DND-41 (cell line): ENCODE results near the gene TRIM45.
"Not testable (repeated sequence)": the region's sequence is repeated elsewhere in the genome, so short reads cannot be mapped to it uniquely, and the experiment has no call there.

Experiments
- ATAC-seq: fragments of 200-7000 bp; cut with Tn5 transposase; 3 replicates; pipeline ENCODE4 v1.9.1; 2021; ENCODE audit warnings: low read depth; ENCODE audit not compliant: insufficient read depth
- DNase-seq: peaks from one replicate; pipeline ENCODE4 v3.0.0-alpha.2; 2020
- H2AFZ ChIP-seq: 2 replicates; pipeline ENCODE4 v1.6.0; 2012; ENCODE audit warnings: low read depth, low read length
- H3K27ac ChIP-seq: 2 replicates; pipeline ENCODE4 v1.5.1; 2012; ENCODE audit warnings: low read length, inconsistent platforms
- H3K27me3 ChIP-seq: fragments of 200-600 bp; sonication (generic); 2 replicates; pipeline ENCODE4 v1.6.0; 2012; ENCODE audit warnings: low read length, mild to moderate bottlenecking, inconsistent platforms; ENCODE audit not compliant: insufficient read depth, poor library complexity
- H3K36me3 ChIP-seq: 2 replicates; pipeline ENCODE4 v1.5.1; 2012; ENCODE audit warnings: low read length, inconsistent platforms; ENCODE audit not compliant: insufficient read depth
- H3K4me1 ChIP-seq: 2 replicates; pipeline ENCODE4 v1.5.1; 2012; ENCODE audit warnings: mild to moderate bottlenecking, low read length; ENCODE audit not compliant: insufficient read depth
- H3K4me2 ChIP-seq: 2 replicates; pipeline ENCODE4 v1.6.0; 2012; ENCODE audit warnings: mild to moderate bottlenecking, moderate library complexity, low read length, inconsistent platforms; ENCODE audit not compliant: insufficient read depth
- H3K4me3 ChIP-seq, 2 experiments: fragments of 200-600 bp in 1 of 2; shearing (Covaris generic) in 1 of 2; 2 replicates each; pipeline ENCODE4 v1.5.1; 2012 to 2016; ENCODE audit warnings: inconsistent platforms in 2 of 2, low read length in 2 of 2, mild to moderate bottlenecking in 2 of 2, low read depth in 1 of 2, moderate library complexity in 1 of 2
- H3K79me2 ChIP-seq: 2 replicates; pipeline ENCODE4 v1.6.0; 2012; ENCODE audit warnings: low read length, inconsistent platforms; ENCODE audit not compliant: insufficient read depth
- H3K9ac ChIP-seq: 2 replicates; pipeline ENCODE4 v1.6.0; 2012; ENCODE audit warnings: low read depth, mild to moderate bottlenecking, inconsistent platforms, low read length, moderate library complexity
- H3K9me3 ChIP-seq: 2 replicates; pipeline ENCODE4 v1.5.1; 2012; ENCODE audit warnings: low read length, moderate library complexity, mild to moderate bottlenecking, inconsistent platforms; ENCODE audit not compliant: insufficient read depth, severe bottlenecking
- H4K20me1 ChIP-seq: 2 replicates; pipeline ENCODE4 v1.6.0; 2012; ENCODE audit warnings: low read length; ENCODE audit not compliant: insufficient read depth
- EZH2 ChIP-seq: IDR thresholded peaks from 3 replicates; pipeline ENCODE4 v1.6.1; 2012; ENCODE audit warnings: borderline replicate concordance, low read depth, mild to moderate bottlenecking, moderate library complexity, low read length, inconsistent platforms; ENCODE audit not compliant: severe bottlenecking
- TF ChIP-seq, protein P1 (sequence below): IDR thresholded peaks from 2 replicates; pipeline ENCODE4 v1.5.1; 2012; ENCODE audit warnings: borderline replicate concordance, low read length, moderate library complexity, mild to moderate bottlenecking; ENCODE audit not compliant: poor library complexity, severe bottlenecking; ENCODE audit errors: extremely low read depth

TRIM45 gene

DNA sequence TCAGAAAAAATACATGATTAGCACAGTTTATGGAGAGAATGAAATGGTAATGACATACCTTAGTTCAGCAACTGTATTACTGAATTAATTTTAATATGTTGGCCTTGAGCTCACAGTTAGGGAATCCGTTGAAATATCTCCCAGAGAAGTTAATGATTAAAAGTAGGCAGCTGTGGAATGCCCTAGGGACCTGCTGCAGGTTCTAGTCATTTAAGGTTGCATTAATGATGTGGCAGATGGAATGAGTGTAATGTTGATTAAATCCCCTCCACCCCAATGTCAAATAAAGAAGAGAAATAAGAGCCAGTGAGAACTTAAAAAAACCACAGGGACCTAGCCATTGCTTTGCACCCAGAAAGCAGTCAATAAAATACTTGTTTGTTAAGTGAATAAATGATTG lies 40.3 kb upstream of the TRIM45 start:
- no peak overlapping the region for H3K27ac ChIP-seq
- H3K36me3 ChIP-seq, result no peaks in the 10 kb centered on the region
- no peaks in the 10 kb centered on the region for H4K20me1 ChIP-seq
- H3K4me2 ChIP-seq, result no peak overlapping the region
- no peaks in the 10 kb centered on the region for H3K4me1 ChIP-seq
- ATAC-seq (no peak), DNase-seq (no peak)
- no peaks in the 10 kb centered on the region for H3K79me2 ChIP-seq
- peaks cover 9% of the 10 kb centered on the region for H3K27me3 ChIP-seq
- no peak for TF ChIP-seq EZH2
- TF ChIP-seq, protein P1, sequence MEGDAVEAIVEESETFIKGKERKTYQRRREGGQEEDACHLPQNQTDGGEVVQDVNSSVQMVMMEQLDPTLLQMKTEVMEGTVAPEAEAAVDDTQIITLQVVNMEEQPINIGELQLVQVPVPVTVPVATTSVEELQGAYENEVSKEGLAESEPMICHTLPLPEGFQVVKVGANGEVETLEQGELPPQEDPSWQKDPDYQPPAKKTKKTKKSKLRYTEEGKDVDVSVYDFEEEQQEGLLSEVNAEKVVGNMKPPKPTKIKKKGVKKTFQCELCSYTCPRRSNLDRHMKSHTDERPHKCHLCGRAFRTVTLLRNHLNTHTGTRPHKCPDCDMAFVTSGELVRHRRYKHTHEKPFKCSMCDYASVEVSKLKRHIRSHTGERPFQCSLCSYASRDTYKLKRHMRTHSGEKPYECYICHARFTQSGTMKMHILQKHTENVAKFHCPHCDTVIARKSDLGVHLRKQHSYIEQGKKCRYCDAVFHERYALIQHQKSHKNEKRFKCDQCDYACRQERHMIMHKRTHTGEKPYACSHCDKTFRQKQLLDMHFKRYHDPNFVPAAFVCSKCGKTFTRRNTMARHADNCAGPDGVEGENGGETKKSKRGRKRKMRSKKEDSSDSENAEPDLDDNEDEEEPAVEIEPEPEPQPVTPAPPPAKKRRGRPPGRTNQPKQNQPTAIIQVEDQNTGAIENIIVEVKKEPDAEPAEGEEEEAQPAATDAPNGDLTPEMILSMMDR, result no peak
- H3K4me3 ChIP-seq, result no peak overlapping the region
- no peaks in the 10 kb centered on the region for H3K9me3 ChIP-seq
- H2AFZ ChIP-seq, result no peak overlapping the region
- H3K9ac ChIP-seq, result no peak overlapping the region

DNA sequence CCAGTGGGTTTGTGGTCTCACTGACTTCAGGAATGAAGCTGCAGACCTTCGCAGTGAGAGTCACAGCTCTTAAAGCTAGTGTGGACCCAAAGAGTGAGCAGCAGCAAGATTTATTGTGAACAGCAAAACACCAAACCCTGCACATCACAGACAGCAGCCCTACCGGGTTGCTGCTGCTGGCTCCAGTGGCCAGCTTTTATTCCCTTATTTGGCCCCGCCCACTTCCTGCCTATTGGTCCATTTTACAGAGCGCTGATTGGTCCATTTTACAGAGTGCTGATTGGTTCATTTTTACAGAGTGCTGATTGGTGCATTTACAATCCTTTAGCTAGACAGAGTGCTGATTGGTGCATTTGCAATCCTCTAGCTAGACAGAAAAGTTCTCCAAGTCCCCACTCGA lies 29.8 kb upstream of the TRIM45 start:
- not testable (repeated sequence) for H3K27me3 ChIP-seq, H3K36me3 ChIP-seq, H3K4me1 ChIP-seq, H3K27ac ChIP-seq, H4K20me1 ChIP-seq, H3K9me3 ChIP-seq, H3K9ac ChIP-seq, H3K4me3 ChIP-seq, ATAC-seq, H3K4me2 ChIP-seq, H2AFZ ChIP-seq, H3K79me2 ChIP-seq
- peak; percentile 8 for DNase-seq

DNA sequence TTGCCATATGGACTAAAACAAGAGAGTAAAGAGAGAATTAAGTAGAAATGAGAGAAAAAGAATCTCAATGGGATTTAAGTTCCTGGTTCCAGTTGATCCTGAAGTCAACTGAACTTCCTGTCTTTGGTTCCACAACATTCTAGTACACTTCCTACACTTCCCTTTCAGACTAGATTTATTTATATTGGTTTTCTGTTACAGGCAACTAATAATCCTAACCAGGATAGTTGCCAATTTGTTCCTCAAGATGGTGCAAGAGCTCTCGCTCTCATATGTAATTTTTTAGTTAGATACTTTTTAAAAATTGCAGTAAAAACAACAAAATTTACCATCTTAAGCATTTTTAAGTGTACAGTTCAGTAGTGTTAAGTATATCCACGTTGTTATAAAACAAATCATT lies 28.8 kb upstream of the TRIM45 start:
- no peak overlapping the region for H3K9ac ChIP-seq
- H2AFZ ChIP-seq, result no peak overlapping the region
- H3K4me2 ChIP-seq, result no peak overlapping the region
- ATAC-seq, result no peak
- peaks cover 2% of the 10 kb centered on the region for H3K27me3 ChIP-seq
- no peaks in the 10 kb centered on the region for H3K9me3 ChIP-seq
- no peaks in the 10 kb centered on the region for H3K4me1 ChIP-seq
- no peaks in the 10 kb centered on the region for H3K36me3 ChIP-seq
- no peak for DNase-seq
- TF ChIP-seq, protein P1, result no peak
- TF ChIP-seq EZH2, result no peak
- H3K4me3 ChIP-seq, result no peak overlapping the region
- no peaks in the 10 kb centered on the region for H4K20me1 ChIP-seq
- no peaks in the 10 kb centered on the region for H3K79me2 ChIP-seq
- no peak overlapping the region for H3K27ac ChIP-seq

DNA sequence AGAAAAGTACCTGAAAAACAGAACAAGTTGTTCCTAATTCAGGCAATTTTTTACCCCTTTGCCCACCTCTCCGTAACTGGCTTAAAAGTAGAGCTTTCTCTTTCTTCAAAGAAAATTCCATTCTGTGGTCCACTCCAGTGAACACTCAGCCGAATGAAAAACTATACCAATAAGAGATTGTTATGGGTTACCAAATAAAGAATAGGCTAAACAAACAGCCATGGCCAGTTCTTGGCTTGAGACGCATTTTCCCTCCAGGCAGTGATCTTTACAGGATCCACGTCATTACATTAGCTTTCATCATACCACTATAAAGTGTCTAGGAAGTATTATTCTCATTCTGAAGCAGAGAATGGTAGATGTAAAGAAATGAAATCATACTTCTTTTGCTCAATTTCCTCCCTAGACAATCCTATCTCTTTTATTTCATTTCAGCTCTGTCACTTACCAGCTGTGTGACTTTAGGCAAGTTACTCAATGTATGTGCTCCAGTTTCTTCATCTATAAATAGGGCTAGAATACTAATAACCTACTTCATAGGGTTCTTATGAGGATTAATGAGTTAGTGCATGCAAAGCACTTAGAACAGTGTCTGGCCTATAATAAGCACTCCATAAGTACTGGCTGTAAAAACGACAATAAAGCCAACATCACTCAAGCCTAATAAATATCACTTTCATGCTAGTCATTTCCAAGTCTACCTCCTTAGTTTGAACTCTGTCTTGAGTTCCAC lies 26.5 kb upstream of the TRIM45 start:
- Histone ChIP-seq H3K79me2 (no peaks in the 10 kb centered on the region), H3K36me3 (no peaks in the 10 kb centered on the region), H3K27me3 (peaks cover 2% of the 10 kb centered on the region), H3K9ac (no peak overlapping the region), H4K20me1 (no peaks in the 10 kb centered on the region), H3K4me2 (no peak overlapping the region), H3K4me3 (no peak overlapping the region), H2AFZ (no peak overlapping the region), H3K4me1 (no peaks in the 10 kb centered on the region), H3K9me3 (no peaks in the 10 kb centered on the region), H3K27ac (no peak overlapping the region)
- DNase-seq (no peak), ATAC-seq (no peak)
- TF ChIP-seq, protein P1, result no peak
- no peak for TF ChIP-seq EZH2
